PC-9 (cell line): ENCODE measurements around the gene CCDC182. TPM values are rescaled to one million over a fixed set of nuclear protein-coding genes. Genes with fewer than 3 reads are reported as not detected.

ENCODE experiments used
- BruUV-seq: library from RNA; stranded (reverse); fragments of 400-500 nt; replicated peaks from 2 replicates; lab custom pipeline; 2021; lab: Mats Ljungman, UMichigan
- CTCF ChIA-PET: fragments of 300-600 bp; sonication (Branson Sonifier 250); formaldehyde crosslinking; loops from one replicate; lab custom pipeline; 2022; ENCODE audit warnings: antibody characterized with exemption; lab: Charles Lee
- POLR2A ChIA-PET: fragments of 300-600 bp; sonication (Branson Sonifier 250); formaldehyde crosslinking; loops from one replicate; lab custom pipeline; 2022; ENCODE audit warnings: antibody characterized with exemption; ENCODE audit not compliant: unreplicated experiment; lab: Charles Lee
- DNase-seq, 2 experiments: peaks; one replicate each; pipeline versions ENCODE4 v3.0.0 to v3.0.0-alpha.2; 2015 to 2022; ENCODE audit warnings: mixed read lengths in 1 of 2
- H2AFZ ChIP-seq: fragments of 200-600 bp; sonication (generic); 2 replicates; pipeline ENCODE4 v1.8.1; 2017; ENCODE audit warnings: antibody characterized with exemption
- H3F3A ChIP-seq: fragments of 200-600 bp; sonication (generic); 2 replicates; pipeline ENCODE4 v1.8.1; 2017; ENCODE audit warnings: antibody characterized with exemption, mild to moderate bottlenecking, low read depth; ENCODE audit not compliant: insufficient read depth
- H3K27ac ChIP-seq: fragments of 200-600 bp; sonication (generic); 2 replicates; pipeline ENCODE4 v1.6.1; 2016; ENCODE audit warnings: mixed run types
- H3K27me3 ChIP-seq: fragments of 200-600 bp; sonication (generic); 2 replicates; pipeline ENCODE4 v1.6.1; 2016; ENCODE audit warnings: low read depth, mixed run types; ENCODE audit not compliant: insufficient read depth
- H3K36me3 ChIP-seq: fragments of 200-600 bp; sonication (generic); 2 replicates; pipeline ENCODE4 v1.6.1; 2016; ENCODE audit warnings: low read depth, mixed run types
- H3K4me1 ChIP-seq: fragments of 200-600 bp; sonication (generic); replicated peaks from 2 replicates; pipeline ENCODE4 v1.6.1; 2016; ENCODE audit warnings: mixed run types; ENCODE audit not compliant: insufficient read depth
- H3K4me2 ChIP-seq: fragments of 200-600 bp; sonication (generic); 2 replicates; pipeline ENCODE4 v1.6.1; 2017; ENCODE audit warnings: mixed run types
- H3K4me3 ChIP-seq: fragments of 200-600 bp; sonication (generic); 2 replicates; pipeline ENCODE4 v1.6.1; 2016; ENCODE audit warnings: mixed run types
- H3K79me2 ChIP-seq: fragments of 200-600 bp; sonication (generic); 2 replicates; pipeline ENCODE4 v1.6.1; 2017; ENCODE audit warnings: low read depth, mixed run types
- H3K9me2 ChIP-seq: fragments of 200-600 bp; sonication (generic); 2 replicates; pipeline ENCODE4 v1.8.1; 2017; ENCODE audit warnings: mild to moderate bottlenecking; ENCODE audit not compliant: insufficient read depth
- H3K9me3 ChIP-seq: fragments of 200-600 bp; sonication (generic); 2 replicates; pipeline ENCODE4 v1.8.1; 2016; ENCODE audit warnings: low read depth; ENCODE audit not compliant: insufficient read depth
- H4K20me1 ChIP-seq: fragments of 200-600 bp; sonication (generic); 2 replicates; pipeline ENCODE4 v1.8.1; 2017; ENCODE audit not compliant: insufficient read depth
- EZH2 ChIP-seq: fragments of 200-600 bp; sonication (generic); IDR thresholded peaks from 2 replicates; pipeline ENCODE4 v1.8.0; 2017; ENCODE audit warnings: antibody characterized with exemption, low read depth
- intact Hi-C: fragments of 100-400 bp; cut with micrococcal nuclease; formaldehyde crosslinking; loops from one replicate; pipeline ENCODE4 v1.10.0; 2022; ENCODE audit not compliant: unreplicated experiment
- total RNA-seq: library from RNA; stranded (reverse); gene quantifications from 2 replicates; pipeline ENCODE4 v1.2.3, GENCODE V29; 2021
- TF ChIP-seq, protein P1 (sequence below): fragments of 200-600 bp; sonication (generic); conservative IDR thresholded peaks from 2 replicates; pipeline ENCODE4 v1.6.1; 2017; ENCODE audit warnings: mixed run types, antibody characterized with exemption, mild to moderate bottlenecking, moderate library complexity

Gene CCDC182
- total RNA-seq, 1 experiment from 2014 or later, result not detected

DNA sequence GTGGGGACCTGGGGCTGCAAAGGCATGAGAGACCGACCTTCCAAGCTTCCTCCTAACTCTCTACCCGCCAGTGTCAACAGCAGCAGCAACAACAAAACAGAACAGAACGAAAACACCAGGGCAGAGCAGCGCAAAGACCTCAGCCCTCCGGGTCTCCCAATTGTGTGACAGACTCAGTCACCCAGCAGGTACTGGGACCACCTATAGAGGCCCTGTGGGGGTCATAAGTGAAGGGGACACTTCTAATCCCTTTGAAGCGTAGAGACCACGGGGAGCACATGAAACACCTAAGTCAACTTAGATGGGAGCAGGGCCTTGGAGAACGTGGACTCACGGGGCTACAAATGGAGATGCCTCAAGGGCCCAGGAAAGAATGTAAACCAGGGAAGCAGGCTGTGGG, 12.6 kb upstream of the CCDC182 start:
- Histone ChIP-seq H3K36me3 (no peaks in the 10 kb centered on the region), H3K27ac (no peak overlapping the region), H3K9me3 (no peaks in the 10 kb centered on the region), H2AFZ (no peak overlapping the region), H3K4me3 (no peak overlapping the region), H3K79me2 (no peaks in the 10 kb centered on the region), H4K20me1 (no peaks in the 10 kb centered on the region), H3K4me1 (no peaks in the 10 kb centered on the region), H3K27me3 (peaks cover 64% of the 10 kb centered on the region), H3K4me2 (no peak overlapping the region), H3K9me2 (no peaks in the 10 kb centered on the region), H3F3A (no peaks in the 10 kb centered on the region)
- TF ChIP-seq, protein P1, sequence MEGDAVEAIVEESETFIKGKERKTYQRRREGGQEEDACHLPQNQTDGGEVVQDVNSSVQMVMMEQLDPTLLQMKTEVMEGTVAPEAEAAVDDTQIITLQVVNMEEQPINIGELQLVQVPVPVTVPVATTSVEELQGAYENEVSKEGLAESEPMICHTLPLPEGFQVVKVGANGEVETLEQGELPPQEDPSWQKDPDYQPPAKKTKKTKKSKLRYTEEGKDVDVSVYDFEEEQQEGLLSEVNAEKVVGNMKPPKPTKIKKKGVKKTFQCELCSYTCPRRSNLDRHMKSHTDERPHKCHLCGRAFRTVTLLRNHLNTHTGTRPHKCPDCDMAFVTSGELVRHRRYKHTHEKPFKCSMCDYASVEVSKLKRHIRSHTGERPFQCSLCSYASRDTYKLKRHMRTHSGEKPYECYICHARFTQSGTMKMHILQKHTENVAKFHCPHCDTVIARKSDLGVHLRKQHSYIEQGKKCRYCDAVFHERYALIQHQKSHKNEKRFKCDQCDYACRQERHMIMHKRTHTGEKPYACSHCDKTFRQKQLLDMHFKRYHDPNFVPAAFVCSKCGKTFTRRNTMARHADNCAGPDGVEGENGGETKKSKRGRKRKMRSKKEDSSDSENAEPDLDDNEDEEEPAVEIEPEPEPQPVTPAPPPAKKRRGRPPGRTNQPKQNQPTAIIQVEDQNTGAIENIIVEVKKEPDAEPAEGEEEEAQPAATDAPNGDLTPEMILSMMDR, result no peak
- TF ChIP-seq EZH2, result no peak
- intact Hi-C loops, result no loop called here
- no peak for DNase-seq
- ChIA-PET POLR2A (no interaction called here), CTCF (no interaction called here)
- no TSS peak for BruUV-seq

DNA sequence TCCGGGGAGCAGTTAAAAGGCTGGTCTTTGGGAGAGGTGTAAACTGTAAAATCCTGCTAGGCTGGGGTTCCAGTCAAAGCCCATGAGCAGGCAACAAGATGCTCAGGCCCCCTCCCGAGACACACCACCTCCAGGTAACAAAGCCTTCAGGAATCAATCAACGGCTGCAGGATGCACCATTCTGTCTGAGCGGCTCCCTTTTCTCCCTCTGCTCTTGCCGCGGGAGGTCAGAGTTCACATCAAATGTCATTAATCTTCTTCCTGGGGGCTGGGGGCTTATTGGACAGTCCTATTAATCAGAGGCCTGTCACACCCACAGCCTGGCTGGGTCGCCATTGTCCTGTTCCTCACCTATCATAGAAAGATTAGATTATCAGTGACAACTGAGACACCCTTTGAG, 11.9 kb upstream of the CCDC182 start:
- TF ChIP-seq EZH2, result no peak
- TF ChIP-seq, protein P1, result no peak
- ChIA-PET CTCF (interaction anchor here (0.6 kb wide), 1 partner anchor 14 kb away, joined by 13 read pairs; no protein-coding TSS in a partner anchor), POLR2A (no interaction called here)
- H3K4me1 ChIP-seq, result no peaks in the 10 kb centered on the region
- no peak overlapping the region for H3K4me3 ChIP-seq
- H3K4me2 ChIP-seq, result no peak overlapping the region
- no peak overlapping the region for H3K27ac ChIP-seq
- H3F3A ChIP-seq, result no peaks in the 10 kb centered on the region
- no peaks in the 10 kb centered on the region for H3K79me2 ChIP-seq
- no TSS peak for BruUV-seq
- H3K36me3 ChIP-seq, result no peaks in the 10 kb centered on the region
- H4K20me1 ChIP-seq, result no peaks in the 10 kb centered on the region
- no peaks in the 10 kb centered on the region for H3K9me2 ChIP-seq
- H3K9me3 ChIP-seq, result no peaks in the 10 kb centered on the region
- peaks cover 56% of the 10 kb centered on the region for H3K27me3 ChIP-seq
- DNase-seq, result no peak
- intact Hi-C loops, result no loop called here
- no peak overlapping the region for H2AFZ ChIP-seq

DNA sequence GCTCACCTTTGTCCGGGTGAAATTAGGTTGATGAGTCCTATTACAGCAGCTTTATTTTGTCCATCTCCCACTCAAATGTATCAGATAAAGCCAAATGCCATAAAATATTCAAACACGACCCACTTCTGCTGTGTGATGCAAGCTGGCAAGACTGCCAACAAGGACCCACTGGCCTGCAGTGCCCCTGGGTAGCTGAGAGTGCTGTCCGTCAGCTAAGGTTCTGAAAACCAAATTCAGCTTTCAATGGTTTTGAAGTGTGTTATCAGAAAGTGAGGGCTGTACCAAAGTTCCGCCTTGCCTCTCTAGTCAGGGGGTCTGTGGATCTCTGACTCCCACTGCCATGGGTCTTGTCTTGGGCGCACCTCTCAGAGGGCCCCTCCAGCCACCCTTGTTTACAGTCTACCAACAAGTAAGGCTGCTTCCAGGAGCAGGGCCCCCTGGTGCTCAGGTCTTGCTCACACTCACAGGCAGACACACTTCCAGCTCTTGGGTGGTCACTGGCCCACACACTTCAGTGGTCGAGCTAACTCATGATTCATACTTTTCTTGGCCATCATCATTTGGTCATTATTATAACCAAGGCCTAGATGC, 10.5 kb upstream of the CCDC182 start:
- Histone ChIP-seq H3K27ac (no peak overlapping the region), H3K79me2 (no peaks in the 10 kb centered on the region), H3K4me2 (no peak overlapping the region), H4K20me1 (no peaks in the 10 kb centered on the region), H3K27me3 (peaks cover 57% of the 10 kb centered on the region), H3K9me3 (no peaks in the 10 kb centered on the region), H3K9me2 (no peaks in the 10 kb centered on the region), H2AFZ (no peak overlapping the region), H3K4me1 (no peaks in the 10 kb centered on the region), H3K36me3 (no peaks in the 10 kb centered on the region), H3K4me3 (no peak overlapping the region), H3F3A (no peaks in the 10 kb centered on the region)
- no TSS peak for BruUV-seq
- no peak for DNase-seq
- intact Hi-C loops, result no loop called here
- ChIA-PET POLR2A (no interaction called here), CTCF (no interaction called here)
- no peak for TF ChIP-seq EZH2
- TF ChIP-seq, protein P1, result no peak
